Body of pancreas (tissue), 4 donors: ENCODE data around the gene PCNX1. TPM values are rescaled to one million over a fixed set of nuclear protein-coding genes. Genes with fewer than 3 reads are reported as not detected.
"Not testable (repeated sequence)": the region's sequence is repeated elsewhere in the genome, so short reads cannot be mapped to it uniquely, and the experiment has no call there.

ENCODE experiments used
- ATAC-seq: fragments of 150-250 bp; one replicate; pipeline ENCODE4 v1.9.1; 2016
- DNase-seq, 4 donors: peaks; one replicate each; pipeline ENCODE4 v3.0.0-alpha.2; 2019
- H3K27ac ChIP-seq, 4 donors: fragments of 200-600 bp; sonication (generic); 1 replicate in 3 of 4; 2 replicates in 1 of 4; pipeline versions ENCODE4 v1.5.1 to v1.6.1; 2016 to 2019; ENCODE audit warnings: mild to moderate bottlenecking in 1 of 4, mixed read lengths in 1 of 4, moderate library complexity in 1 of 4
- H3K27me3 ChIP-seq, 2 donors: fragments of 200-600 bp; sonication (generic); one replicate each; pipeline ENCODE4 v1.6.0; 2016; ENCODE audit warnings: mild to moderate bottlenecking in 1 of 2
- H3K36me3 ChIP-seq, 2 donors: fragments of 200-600 bp; sonication (generic); replicated peaks in 1 of 2; 2 replicates each; pipeline ENCODE4 v1.5.1; 2016; ENCODE audit warnings: low read depth in 2 of 2; ENCODE audit not compliant: insufficient read depth in 1 of 2
- H3K4me1 ChIP-seq: fragments of 200-600 bp; sonication (generic); one replicate; pipeline ENCODE4 v1.6.0; 2016
- H3K4me3 ChIP-seq, 2 donors: fragments of 200-600 bp; sonication (generic); 1 replicate in 1 of 2; 2 replicates in 1 of 2; pipeline ENCODE4 v1.5.1; 2016 to 2019
- H3K9me3 ChIP-seq, 3 donors: fragments of 200-600 bp; sonication (generic); 1 replicate in 2 of 3; 2 replicates in 1 of 3; pipeline ENCODE4 v1.5.1; 2016
- POLR2A ChIP-seq, 3 donors: fragments of 450-650 bp; IDR thresholded peaks; one replicate each; pipeline ENCODE4 v1.6.1; 2016; ENCODE audit warnings: antibody characterized with exemption in 3 of 3, mild to moderate bottlenecking in 2 of 3
- WGBS, 2 donors: methylation state at CpG; one replicate each; pipeline ENCODE4 v1.1.5; 2017; 5-methylcytosine and 5-hydroxymethylcytosine counted together
- intact Hi-C: fragments of 100-400 bp; cut with DNase I; formaldehyde crosslinking; loops from one replicate; pipeline ENCODE4 v1.15.1; 2023
- total RNA-seq, 2 donors: library from RNA; depleted of rRNA; stranded (reverse); fragments of >200 nt; gene quantifications; one replicate each; pipeline ENCODE4 v1.1.0, GENCODE V29; 2016
- TF ChIP-seq, protein P1 (sequence below), 7 experiments: fragments of 450-650 bp in 4 of 7; fragments of 200-600 bp in 3 of 7; sonication (generic) in 3 of 7; IDR thresholded peaks; one replicate each; pipeline ENCODE4 v1.5.1; 2016 to 2019; ENCODE audit warnings: antibody characterized with exemption in 7 of 7

PCNX1 gene
- total RNA-seq, 2 donors from 2014 or later: 25.4 to 94.3 TPM

DNA sequence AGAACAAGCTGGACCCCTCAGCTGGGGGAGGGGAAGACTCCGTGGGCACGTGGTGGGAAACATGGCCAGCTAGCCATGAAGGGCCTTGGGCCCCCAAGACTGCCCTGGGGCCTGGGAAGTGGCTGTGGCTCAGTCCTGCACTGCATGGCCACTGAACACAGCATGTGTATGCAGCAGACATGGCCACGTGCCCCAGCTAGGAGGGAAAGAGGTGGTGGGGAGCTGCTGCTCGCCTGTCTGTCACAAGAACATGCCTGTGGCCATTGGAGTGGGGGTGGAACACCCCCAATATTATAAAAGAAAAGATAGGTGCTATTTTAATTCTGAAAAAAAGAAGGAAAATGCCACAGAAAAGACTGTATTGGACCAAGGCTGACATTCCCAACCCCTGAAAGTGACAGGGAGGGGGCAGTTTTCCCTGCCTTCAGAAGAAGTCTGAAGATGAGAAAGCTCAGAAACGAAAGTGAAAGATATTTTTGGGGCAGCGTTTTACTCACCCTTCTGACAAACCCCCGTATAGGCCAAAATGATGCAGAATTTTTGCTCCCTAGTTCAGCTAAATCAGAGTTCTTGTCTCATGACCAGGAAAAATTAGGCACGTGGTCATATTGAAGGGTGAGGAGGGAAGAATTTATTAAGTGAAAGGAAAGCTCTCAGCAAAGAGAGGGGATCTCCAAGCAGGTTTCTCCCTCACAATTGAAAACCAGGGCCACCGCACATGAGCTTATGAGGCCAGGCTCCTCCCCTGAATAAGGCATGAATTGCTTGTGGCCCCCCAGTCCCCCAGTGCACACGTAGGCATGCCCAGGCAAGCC is 35.2 kb upstream of the PCNX1 start:
- 68 to 74% methylated on average over 10 of the region's 10 CpGs for WGBS, 2 donors

DNA sequence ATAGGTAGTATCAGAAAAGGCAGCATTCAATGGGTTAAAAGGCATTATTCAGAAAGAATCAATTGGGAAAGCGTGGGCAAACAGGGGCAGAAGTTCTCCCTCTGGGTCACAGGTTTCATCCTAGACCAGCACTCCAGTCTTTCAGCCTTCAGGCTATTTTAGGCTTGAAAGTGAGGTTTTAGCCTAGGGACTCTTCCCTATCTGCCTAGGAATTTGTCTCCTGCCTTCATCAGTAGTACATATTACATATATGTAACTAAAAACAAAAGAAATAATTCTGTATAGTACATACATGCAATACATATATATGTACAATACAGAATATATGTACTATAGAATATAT is 34.6 kb upstream of the PCNX1 start:
- ATAC-seq (no peak), DNase-seq (no peak)
- H3K4me1 ChIP-seq: no peaks in the 10 kb centered on the region
- H3K36me3 ChIP-seq: no peaks in the 10 kb centered on the region
- WGBS, 2 donors: 26 to 87% methylated on average over 1 of the region's 1 CpG
- intact Hi-C loops: no loop called here
- no peak overlapping the region for H3K27ac ChIP-seq
- H3K4me3 ChIP-seq: no peak overlapping the region
- no peaks in the 10 kb centered on the region for H3K27me3 ChIP-seq
- TF ChIP-seq POLR2A (IDR thresholded peaks at IDR 0.05): no peak
- TF ChIP-seq, protein P1, sequence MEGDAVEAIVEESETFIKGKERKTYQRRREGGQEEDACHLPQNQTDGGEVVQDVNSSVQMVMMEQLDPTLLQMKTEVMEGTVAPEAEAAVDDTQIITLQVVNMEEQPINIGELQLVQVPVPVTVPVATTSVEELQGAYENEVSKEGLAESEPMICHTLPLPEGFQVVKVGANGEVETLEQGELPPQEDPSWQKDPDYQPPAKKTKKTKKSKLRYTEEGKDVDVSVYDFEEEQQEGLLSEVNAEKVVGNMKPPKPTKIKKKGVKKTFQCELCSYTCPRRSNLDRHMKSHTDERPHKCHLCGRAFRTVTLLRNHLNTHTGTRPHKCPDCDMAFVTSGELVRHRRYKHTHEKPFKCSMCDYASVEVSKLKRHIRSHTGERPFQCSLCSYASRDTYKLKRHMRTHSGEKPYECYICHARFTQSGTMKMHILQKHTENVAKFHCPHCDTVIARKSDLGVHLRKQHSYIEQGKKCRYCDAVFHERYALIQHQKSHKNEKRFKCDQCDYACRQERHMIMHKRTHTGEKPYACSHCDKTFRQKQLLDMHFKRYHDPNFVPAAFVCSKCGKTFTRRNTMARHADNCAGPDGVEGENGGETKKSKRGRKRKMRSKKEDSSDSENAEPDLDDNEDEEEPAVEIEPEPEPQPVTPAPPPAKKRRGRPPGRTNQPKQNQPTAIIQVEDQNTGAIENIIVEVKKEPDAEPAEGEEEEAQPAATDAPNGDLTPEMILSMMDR (IDR thresholded peaks at IDR 0.05): no peak
- peaks cover 0 to 10% (median 0%) of the 10 kb centered on the region in 3 donors for H3K9me3 ChIP-seq

More for the DNA sequence above, 35.2 kb upstream of the PCNX1 start:
- Histone ChIP-seq H3K27me3 (no peaks in the 10 kb centered on the region), H3K4me1 (no peaks in the 10 kb centered on the region), H3K36me3 (no peaks in the 10 kb centered on the region), H3K27ac (no peak overlapping the region), H3K4me3 (no peak overlapping the region), H3K9me3 (peaks cover 0 to 10% (median 0%) of the 10 kb centered on the region in 3 donors)
- TF ChIP-seq, protein P1 (IDR thresholded peaks at IDR 0.05): no peak
- no peak for TF ChIP-seq POLR2A (IDR thresholded peaks at IDR 0.05)
- DNase-seq (no peak), ATAC-seq (no peak)
- intact Hi-C loops: no loop called here

DNA sequence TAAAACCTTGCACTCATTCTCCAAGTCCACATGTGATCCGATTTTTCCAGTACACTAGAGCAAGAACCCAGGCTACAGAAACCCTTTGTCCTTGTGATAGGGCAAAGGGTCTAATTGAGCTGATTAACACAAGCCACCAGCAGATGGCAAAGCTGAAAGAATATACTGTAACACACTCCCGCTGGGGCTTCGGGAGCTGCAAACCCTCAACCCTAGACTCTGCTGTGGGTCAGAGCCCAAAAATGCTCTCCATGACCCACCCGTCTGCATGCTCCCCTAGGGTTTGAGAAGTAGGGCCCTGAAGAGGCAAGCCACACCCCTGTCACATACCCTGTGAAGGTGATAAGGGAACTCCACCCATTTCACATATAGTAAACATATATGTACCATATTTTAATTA is 33.6 kb upstream of the PCNX1 start:
- DNase-seq (no peak), ATAC-seq (no peak)
- Histone ChIP-seq H3K9me3 (peaks cover 0 to 10% (median 0%) of the 10 kb centered on the region in 3 donors), H3K36me3 (no peaks in the 10 kb centered on the region), H3K4me3 (no peak overlapping the region), H3K27ac (no peak overlapping the region), H3K27me3 (no peaks in the 10 kb centered on the region), H3K4me1 (no peaks in the 10 kb centered on the region)
- TF ChIP-seq POLR2A (IDR thresholded peaks at IDR 0.05): no peak
- TF ChIP-seq, protein P1 (IDR thresholded peaks at IDR 0.05): no peak
- intact Hi-C loops: no loop called here
- 73 to 81% methylated on average over 4 of the region's 4 CpGs for WGBS, 2 donors

DNA sequence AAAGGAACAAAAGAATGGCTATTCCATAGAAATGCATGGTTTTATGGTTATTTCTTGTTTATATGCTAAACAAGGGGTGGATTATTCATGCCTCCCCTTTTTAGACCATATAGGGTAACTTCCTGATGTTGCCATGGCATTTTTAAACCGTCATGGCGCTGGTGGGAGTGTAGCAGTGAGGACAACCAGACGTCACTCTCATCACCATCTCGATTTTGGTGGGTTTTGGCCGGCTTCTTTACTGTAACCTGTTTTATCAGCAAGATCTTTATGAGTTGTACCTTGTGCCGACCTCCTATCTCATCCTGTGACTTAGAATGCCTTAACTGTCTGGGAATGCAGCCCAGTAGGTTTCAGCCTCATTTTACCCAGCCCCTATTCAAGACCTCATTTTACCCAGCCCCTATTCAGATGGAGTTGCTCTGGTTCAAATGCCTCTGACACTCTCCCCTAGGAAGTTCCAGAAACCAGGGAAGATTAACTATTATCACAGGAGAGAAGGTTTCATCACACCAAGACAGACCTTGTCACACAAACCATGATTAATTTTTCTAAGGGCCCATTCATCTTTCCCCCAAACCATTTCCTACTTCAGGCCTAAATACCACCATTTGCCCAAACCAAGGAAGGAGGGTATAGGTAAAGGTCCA is 31.3 kb upstream of the PCNX1 start:
- H3K4me3 ChIP-seq, H3K27ac ChIP-seq, DNase-seq, H3K27me3 ChIP-seq, H3K9me3 ChIP-seq, H3K4me1 ChIP-seq, ATAC-seq, H3K36me3 ChIP-seq, intact Hi-C loops: not testable (repeated sequence)
- 62 to 83% methylated on average over 6 of the region's 6 CpGs for WGBS, 2 donors

DNA sequence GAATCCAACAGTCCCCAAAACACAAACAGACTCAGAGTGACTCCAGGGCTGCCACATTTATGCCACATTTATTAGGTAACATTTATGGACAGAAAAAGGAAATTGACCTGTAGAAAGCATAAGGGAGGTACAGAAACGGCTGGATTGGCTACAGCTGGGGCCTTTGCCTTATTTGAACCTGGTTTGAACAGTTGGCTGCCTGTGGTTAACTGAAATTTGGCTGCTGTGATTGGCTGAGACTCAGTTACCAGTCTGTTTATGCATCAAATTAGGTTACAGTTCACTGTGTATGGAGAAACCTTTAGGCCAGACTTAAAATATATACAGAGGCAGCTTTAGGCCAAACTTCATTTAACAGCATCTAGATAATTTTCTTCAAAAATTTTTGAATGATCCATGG is 27.8 kb upstream of the PCNX1 start:
- Histone ChIP-seq H3K27me3 (no peaks in the 10 kb centered on the region), H3K9me3 (no peaks in the 10 kb centered on the region), H3K4me3 (no peak overlapping the region), H3K36me3 (no peaks in the 10 kb centered on the region), H3K27ac (no peak overlapping the region), H3K4me1 (no peaks in the 10 kb centered on the region)
- no peak for TF ChIP-seq POLR2A (IDR thresholded peaks at IDR 0.05)
- TF ChIP-seq, protein P1 (IDR thresholded peaks at IDR 0.05): no peak
- DNase-seq (no peak), ATAC-seq (no peak)
- intact Hi-C loops: no loop called here
- WGBS, 2 donors: 41 to 48% methylated on average over 1 of the region's 1 CpG

DNA sequence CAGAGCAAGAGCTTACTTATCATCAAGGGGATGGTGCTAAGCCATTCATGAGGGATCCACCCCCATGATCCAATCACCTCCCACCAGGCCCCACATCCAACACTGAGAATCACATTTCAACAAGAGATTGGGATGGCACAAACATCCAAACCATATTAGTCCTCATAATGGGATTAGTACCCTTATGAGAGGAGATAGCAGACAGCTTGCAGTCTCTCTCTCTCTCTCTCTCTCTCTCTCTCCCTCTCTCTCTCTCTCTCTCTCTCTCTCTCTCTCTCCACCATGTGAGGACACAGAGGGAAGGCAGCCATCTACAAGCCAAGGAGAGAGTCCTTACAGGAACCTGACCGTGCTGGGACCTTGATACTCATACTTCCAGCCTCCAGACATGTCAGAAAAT is 26.4 kb upstream of the PCNX1 start:
- ATAC-seq, H3K9me3 ChIP-seq, H3K4me1 ChIP-seq, H3K27ac ChIP-seq, intact Hi-C loops, H3K4me3 ChIP-seq, DNase-seq, H3K27me3 ChIP-seq, H3K36me3 ChIP-seq: not testable (repeated sequence)
- 89 to 91% methylated on average over 1 of the region's 1 CpG for WGBS, 2 donors
